SU-DHL-6 (cell line): ENCODE data around the gene CIZ1.

ENCODE experiments used
- H2AFZ ChIP-seq: fragments of 200-600 bp; sonication (generic); 2 replicates; pipeline ENCODE4 v1.6.1; 2014; ENCODE audit warnings: low read depth, mild to moderate bottlenecking, moderate library complexity, mixed read lengths, antibody characterized with exemption, low read length; ENCODE audit not compliant: severe bottlenecking
- H3F3A ChIP-seq: fragments of 200-600 bp; shearing (Covaris generic); 2 replicates; pipeline ENCODE4 v1.6.0; 2016; ENCODE audit warnings: antibody characterized with exemption, mild to moderate bottlenecking; ENCODE audit not compliant: insufficient read depth
- H3K27ac ChIP-seq: fragments of 200-600 bp; sonication (generic); 2 replicates; pipeline ENCODE4 v1.5.1; 2016; ENCODE audit warnings: low read depth, mild to moderate bottlenecking, low read length, moderate library complexity, mixed read lengths
- H3K27me3 ChIP-seq: fragments of 200-600 bp; sonication (generic), shearing (Covaris generic); 2 replicates; pipeline ENCODE4 v1.6.0; 2014; ENCODE audit warnings: mild to moderate bottlenecking, low read length
- H3K36me3 ChIP-seq: fragments of 200-600 bp; sonication (generic); 2 replicates; pipeline ENCODE4 v1.6.1; 2014; ENCODE audit warnings: mild to moderate bottlenecking, low read length, mixed read lengths
- H3K4me2 ChIP-seq: fragments of 300-600, 200-600 bp; shearing (Covaris generic), sonication (generic); 2 replicates; pipeline ENCODE4 v1.6.0; 2014; ENCODE audit warnings: low read length, low read depth, mild to moderate bottlenecking; ENCODE audit not compliant: poor library complexity, severe bottlenecking
- H3K4me3 ChIP-seq: fragments of 200-600 bp; sonication (generic); 2 replicates; pipeline ENCODE4 v1.5.1; 2014; ENCODE audit warnings: antibody characterized with exemption, low read length, mild to moderate bottlenecking, mixed read lengths; ENCODE audit not compliant: insufficient read depth, poor library complexity, severe bottlenecking
- H3K79me2 ChIP-seq: fragments of 200-600 bp; sonication (generic); 2 replicates; pipeline ENCODE4 v1.6.1; 2014; ENCODE audit warnings: mild to moderate bottlenecking, low read length, moderate library complexity; ENCODE audit not compliant: insufficient read depth
- H3K9ac ChIP-seq: fragments of 200-600 bp; sonication (generic); 2 replicates; pipeline ENCODE4 v1.7.0; 2014; ENCODE audit warnings: mild to moderate bottlenecking, low read length
- H3K9me2 ChIP-seq: fragments of 200-600 bp; sonication (generic); replicated peaks from 2 replicates; pipeline ENCODE4 v1.6.1; 2014; ENCODE audit warnings: low read length; ENCODE audit not compliant: insufficient read depth
- H3K9me3 ChIP-seq: fragments of 200-600 bp; sonication (generic); 2 replicates; pipeline ENCODE4 v1.6.1; 2014; ENCODE audit warnings: low read length, mixed read lengths; ENCODE audit not compliant: insufficient read depth
- H4K20me1 ChIP-seq: fragments of 200-600 bp; sonication (generic); 2 replicates; pipeline ENCODE4 v1.6.1; 2014; ENCODE audit warnings: low read depth, mild to moderate bottlenecking, antibody characterized with exemption, low read length, moderate library complexity, mixed read lengths
- EZH2phosphoT487 ChIP-seq: fragments of 200-600 bp; sonication (generic), shearing (Covaris generic); conservative IDR thresholded peaks from 2 replicates; pipeline ENCODE4 v1.6.1; 2018; ENCODE audit warnings: mild to moderate bottlenecking, antibody characterized with exemption, low read length, moderate library complexity, mixed read lengths
- TF ChIP-seq, protein P1 (sequence below): fragments of 200-600 bp; sonication (generic); IDR thresholded peaks from one replicate; pipeline ENCODE4 v1.5.1; 2017; ENCODE audit warnings: antibody characterized with exemption, mild to moderate bottlenecking, low read length, moderate library complexity; ENCODE audit not compliant: insufficient read depth, poor library complexity, severe bottlenecking

CIZ1 gene

GRCh38 chr9:128191406-128192046 lies at the start of gene CIZ1:
CIZ1 (minus strand) TSS chr9:128191572; CDS start chr9:128190857, 715 bp downstream.
- H3K9me2 ChIP-seq = no peaks in the 10 kb centered on the region
- H3K4me2 ChIP-seq = peak within 1 kb of the TSS; percentile 92
- peak within 1 kb of the TSS; percentile 52 for H3K27ac ChIP-seq
- H3F3A ChIP-seq = no peaks in the 10 kb centered on the region
- no peaks in the 10 kb centered on the region for H3K79me2 ChIP-seq
- no peaks in the 10 kb centered on the region for H4K20me1 ChIP-seq
- H3K27me3 ChIP-seq = no peaks in the 10 kb centered on the region
- peak within 1 kb of the TSS; percentile 94 for H2AFZ ChIP-seq
- H3K9ac ChIP-seq = peak within 1 kb of the TSS; percentile 96
- peak within 1 kb of the TSS; percentile 83 for H3K4me3 ChIP-seq
- H3K36me3 ChIP-seq = no peaks in the 10 kb centered on the region
- no peaks in the 10 kb centered on the region for H3K9me3 ChIP-seq
- TF ChIP-seq, protein P1, sequence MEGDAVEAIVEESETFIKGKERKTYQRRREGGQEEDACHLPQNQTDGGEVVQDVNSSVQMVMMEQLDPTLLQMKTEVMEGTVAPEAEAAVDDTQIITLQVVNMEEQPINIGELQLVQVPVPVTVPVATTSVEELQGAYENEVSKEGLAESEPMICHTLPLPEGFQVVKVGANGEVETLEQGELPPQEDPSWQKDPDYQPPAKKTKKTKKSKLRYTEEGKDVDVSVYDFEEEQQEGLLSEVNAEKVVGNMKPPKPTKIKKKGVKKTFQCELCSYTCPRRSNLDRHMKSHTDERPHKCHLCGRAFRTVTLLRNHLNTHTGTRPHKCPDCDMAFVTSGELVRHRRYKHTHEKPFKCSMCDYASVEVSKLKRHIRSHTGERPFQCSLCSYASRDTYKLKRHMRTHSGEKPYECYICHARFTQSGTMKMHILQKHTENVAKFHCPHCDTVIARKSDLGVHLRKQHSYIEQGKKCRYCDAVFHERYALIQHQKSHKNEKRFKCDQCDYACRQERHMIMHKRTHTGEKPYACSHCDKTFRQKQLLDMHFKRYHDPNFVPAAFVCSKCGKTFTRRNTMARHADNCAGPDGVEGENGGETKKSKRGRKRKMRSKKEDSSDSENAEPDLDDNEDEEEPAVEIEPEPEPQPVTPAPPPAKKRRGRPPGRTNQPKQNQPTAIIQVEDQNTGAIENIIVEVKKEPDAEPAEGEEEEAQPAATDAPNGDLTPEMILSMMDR = peak; percentile 93
- TF ChIP-seq EZH2phosphoT487 = no peak

- H3K4me2 ChIP-seq = no peak overlapping the region
- no peak overlapping the region for H3K27ac ChIP-seq
- H3K4me3 ChIP-seq = no peak overlapping the region
- H3K27me3 ChIP-seq = no peaks in the 10 kb centered on the region
- no peaks in the 10 kb centered on the region for H4K20me1 ChIP-seq
- H3F3A ChIP-seq = no peaks in the 10 kb centered on the region
- no peak overlapping the region for H3K9ac ChIP-seq
- H3K9me3 ChIP-seq = no peaks in the 10 kb centered on the region
- no peaks in the 10 kb centered on the region for H3K36me3 ChIP-seq
- no peak overlapping the region for H2AFZ ChIP-seq
- no peaks in the 10 kb centered on the region for H3K9me2 ChIP-seq
- TF ChIP-seq, protein P1 = no peak
- TF ChIP-seq EZH2phosphoT487 = no peak
- no peaks in the 10 kb centered on the region for H3K79me2 ChIP-seq
Observed at GRCh38 chr9:128233817-128234406, 42.5 kb upstream of the CIZ1 start.

GRCh38 chr9:128232528-128233428 lies 41.4 kb upstream of the CIZ1 start:
- Histone ChIP-seq H3K27me3 (no peaks in the 10 kb centered on the region), H2AFZ (no peak overlapping the region), H3K4me3 (no peak overlapping the region), H4K20me1 (no peaks in the 10 kb centered on the region), H3K9ac (no peak overlapping the region), H3K79me2 (no peaks in the 10 kb centered on the region), H3K36me3 (no peaks in the 10 kb centered on the region), H3K4me2 (no peak overlapping the region), H3K9me2 (no peaks in the 10 kb centered on the region), H3F3A (no peaks in the 10 kb centered on the region), H3K27ac (no peak overlapping the region), H3K9me3 (no peaks in the 10 kb centered on the region)
- TF ChIP-seq, protein P1 = no peak
- TF ChIP-seq EZH2phosphoT487 = no peak
